ENCODE data around the gene RASAL3. TPM values are rescaled to one million over a fixed set of nuclear protein-coding genes. Genes with fewer than 3 reads are reported as not detected.

RASAL3 gene
- total RNA-seq, 1 experiment from 2014 or later: 1.9 TPM

- no peak for TF ChIP-seq CTCF (conservative IDR thresholded peaks at IDR 0.05)
- Histone ChIP-seq H3K14ac (ENCODE audit: insufficient read depth, low read length) (no peak overlapping the region), H3K27me3 (ENCODE audit: insufficient read depth, low read length) (peaks cover 14% of the 10 kb centered on the region; the same call in 1 of the 2 replicates), H3T11ph (ENCODE audit: low read length) (no peak overlapping the region), H3K23ac (ENCODE audit: insufficient read length, low read depth, low read length) (no peak overlapping the region), H2AK5ac (ENCODE audit: insufficient read length, low read length) (no peak overlapping the region), H3K56ac (ENCODE audit: insufficient read length, low read depth, low read length) (no peak overlapping the region), H3K4me2 (ENCODE audit: insufficient read depth, insufficient read length, low read length) (peak overlapping the region; percentile 39), H3K9ac (ENCODE audit: extremely low read depth, insufficient read length, low read length) (no peak overlapping the region), H2AFZ (ENCODE audit: low read length) (no peak overlapping the region), H4K91ac (ENCODE audit: insufficient read length, low read depth, low read length) (no peak overlapping the region), H2BK120ac (ENCODE audit: low read depth, low read length, poor library complexity, severe bottlenecking) (no peak overlapping the region), H3K23me2 (ENCODE audit: insufficient read length, low read depth, low read length, poor library complexity, severe bottlenecking) (peaks cover 19% of the 10 kb centered on the region), H2BK15ac (ENCODE audit: low read depth, low read length) (no peak overlapping the region), H2BK20ac (ENCODE audit: low read depth, low read length, poor library complexity, severe bottlenecking) (no peak overlapping the region), H3K18ac (ENCODE audit: insufficient read length, low read depth, low read length) (no peak overlapping the region), H2BK5ac (ENCODE audit: insufficient read length, low read length) (no peak overlapping the region), H4K5ac (ENCODE audit: insufficient read length, low read depth, low read length) (no peak overlapping the region), H3K79me2 (ENCODE audit: insufficient read depth, low read length) (no peaks in the 10 kb centered on the region), H4K8ac (replicated peaks; ENCODE audit: insufficient read length, low read depth, low read length) (no peak overlapping the region), H3K4me1 (ENCODE audit: insufficient read depth, low read length) (no peaks in the 10 kb centered on the region), H3K4ac (ENCODE audit: low read depth, low read length) (no peak overlapping the region), H3K9me3 (ENCODE audit: control insufficient read depth, low read depth, low read length) (no peaks in the 10 kb centered on the region), H3K79me1 (ENCODE audit: insufficient read depth, low read depth, low read length, poor library complexity, severe bottlenecking) (no peaks in the 10 kb centered on the region), H3K27ac (ENCODE audit: insufficient read length, low read depth, low read length) (no peak overlapping the region), H2BK12ac (ENCODE audit: insufficient read length, low read depth, low read length) (no peak overlapping the region), H4K20me1 (ENCODE audit: control insufficient read depth, insufficient read depth, insufficient read length) (no peaks in the 10 kb centered on the region)
- Mint-ChIP-seq H3K27ac (no peak overlapping the region), H3K9me3 (no peaks in the 10 kb centered on the region; a peak in 4 of 5 replicates), H3K36me3 (ENCODE audit: insufficient read depth in 1 of 3, low read depth in 3 of 3) (no peaks in the 10 kb centered on the region), H3K27me3 (ENCODE audit: low read depth) (peaks cover 81% of the 10 kb centered on the region), H3K4me3 (peak overlapping the region in 1 of 2 experiments; percentile 72; a peak in 3 of 5 replicates), H3K4me1 (peaks cover 7 to 21% of the 10 kb centered on the region in 2 experiments)
- DNase-seq: no peak
- no CpG with 5 or more reads among the region's 9 CpGs for WGBS (ENCODE audit: extremely low coverage, insufficient read length, low lambda C conversion rate)
Observed at GRCh38 chr19:15455996-15456395, 8.3 kb downstream of the RASAL3 start.
